ENCODE data around the gene PGLYRP1. TPM values are rescaled to one million over a fixed set of nuclear protein-coding genes. Genes with fewer than 3 reads are reported as not detected.

The PGLYRP1 gene
- total RNA-seq: not detected

GRCh38 chr19:46022431-46023310 is at the start of gene PGLYRP1:
PGLYRP1 (minus strand) TSS chr19:46023053; CDS start chr19:46023021, 32 bp downstream.
- WGBS, 2 donors (ENCODE audit: low coverage in 1 of 2): no CpG with 5 or more reads among the region's 47 CpGs

GRCh38 chr19:46069806-46070341 is 47.0 kb upstream of the PGLYRP1 start:
- ATAC-seq: no peak
- 25 to 54% methylated on average over 6 of the region's 6 CpGs for WGBS, 2 donors (ENCODE audit: low coverage in 1 of 2)
- Histone ChIP-seq H3K4me1 (no peaks in the 10 kb centered on the region), H3K4me3 (no peak overlapping the region), H3K27ac (no peak overlapping the region), H3K36me3 (no peaks in the 10 kb centered on the region), H3K9me3 (no peaks in the 10 kb centered on the region), H3K27me3 (peaks cover 77% of the 10 kb centered on the region)
- TF ChIP-seq POLR2AphosphoS5 (IDR thresholded peaks at IDR 0.05): no peak
- TF ChIP-seq EP300 (IDR thresholded peaks at IDR 0.05): no peak
- TF ChIP-seq CTCF (IDR thresholded peaks at IDR 0.05): no peak
- TF ChIP-seq POLR2A (IDR thresholded peaks at IDR 0.05): no peak

More at GRCh38 chr19:46022431-46023310, at the start of gene PGLYRP1:
- Histone ChIP-seq H3K4me3 (no peak within 1 kb of the TSS), H3K36me3 (peaks cover 0 to 14% of the 10 kb centered on the region in 2 donors), H3K27ac (no peak within 1 kb of the TSS), H3K9me3 (no peaks in the 10 kb centered on the region), H3K4me1 (no peaks in the 10 kb centered on the region), H3K27me3 (peaks cover 58% of the 10 kb centered on the region)
- ATAC-seq: no peak
- no peak for TF ChIP-seq CTCF (IDR thresholded peaks at IDR 0.05)
- no peak for TF ChIP-seq POLR2A (IDR thresholded peaks at IDR 0.05)
- TF ChIP-seq EP300 (IDR thresholded peaks at IDR 0.05): no peak
- no peak for TF ChIP-seq POLR2AphosphoS5 (IDR thresholded peaks at IDR 0.05)

GRCh38 chr19:46068345-46069258 is 45.7 kb upstream of the PGLYRP1 start:
- H3K4me1 ChIP-seq: no peaks in the 10 kb centered on the region
- H3K27ac ChIP-seq: no peak overlapping the region
- TF ChIP-seq POLR2AphosphoS5 (IDR thresholded peaks at IDR 0.05): no peak
- TF ChIP-seq CTCF (IDR thresholded peaks at IDR 0.05): no peak
- no peak for TF ChIP-seq POLR2A (IDR thresholded peaks at IDR 0.05)
- no peak for TF ChIP-seq EP300 (IDR thresholded peaks at IDR 0.05)
- peaks cover 73% of the 10 kb centered on the region for H3K27me3 ChIP-seq
- WGBS, 2 donors (ENCODE audit: low coverage in 1 of 2): 57 to 65% methylated on average over 4 to 8 of the region's 12 CpGs
- no peak for ATAC-seq
- H3K4me3 ChIP-seq: no peak overlapping the region
- no peaks in the 10 kb centered on the region for H3K9me3 ChIP-seq
- no peaks in the 10 kb centered on the region for H3K36me3 ChIP-seq

- 50 to 86% methylated on average over 1 of the region's 1 CpG for WGBS, 2 donors (ENCODE audit: low coverage in 1 of 2)
- no peaks in the 10 kb centered on the region for H3K36me3 ChIP-seq
- ATAC-seq: no peak
- no peaks in the 10 kb centered on the region for H3K4me1 ChIP-seq
- TF ChIP-seq CTCF (IDR thresholded peaks at IDR 0.05): no peak
- TF ChIP-seq EP300 (IDR thresholded peaks at IDR 0.05): no peak
- no peaks in the 10 kb centered on the region for H3K9me3 ChIP-seq
- H3K27ac ChIP-seq: no peak overlapping the region
- peaks cover 71% of the 10 kb centered on the region for H3K27me3 ChIP-seq
- H3K4me3 ChIP-seq: no peak overlapping the region
These were observed 44.8 kb upstream of the PGLYRP1 start for GRCh38 chr19:46067691-46068090.
